GM18873 (cell line): ENCODE results near the gene NUP98.
A peak's percentile ranks its signal among the peaks of the same experiment; 100 is the strongest.

Source experiments
- ATAC-seq: cut with Tn5 transposase; IDR thresholded peaks from one replicate; pipeline ENCODE4 v1.9.1; 2021; ENCODE audit warnings: mild to moderate bottlenecking, moderate library complexity, moderate number of reproducible peaks; ENCODE audit not compliant: unreplicated experiment, low FRiP score

The NUP98 gene

DNA sequence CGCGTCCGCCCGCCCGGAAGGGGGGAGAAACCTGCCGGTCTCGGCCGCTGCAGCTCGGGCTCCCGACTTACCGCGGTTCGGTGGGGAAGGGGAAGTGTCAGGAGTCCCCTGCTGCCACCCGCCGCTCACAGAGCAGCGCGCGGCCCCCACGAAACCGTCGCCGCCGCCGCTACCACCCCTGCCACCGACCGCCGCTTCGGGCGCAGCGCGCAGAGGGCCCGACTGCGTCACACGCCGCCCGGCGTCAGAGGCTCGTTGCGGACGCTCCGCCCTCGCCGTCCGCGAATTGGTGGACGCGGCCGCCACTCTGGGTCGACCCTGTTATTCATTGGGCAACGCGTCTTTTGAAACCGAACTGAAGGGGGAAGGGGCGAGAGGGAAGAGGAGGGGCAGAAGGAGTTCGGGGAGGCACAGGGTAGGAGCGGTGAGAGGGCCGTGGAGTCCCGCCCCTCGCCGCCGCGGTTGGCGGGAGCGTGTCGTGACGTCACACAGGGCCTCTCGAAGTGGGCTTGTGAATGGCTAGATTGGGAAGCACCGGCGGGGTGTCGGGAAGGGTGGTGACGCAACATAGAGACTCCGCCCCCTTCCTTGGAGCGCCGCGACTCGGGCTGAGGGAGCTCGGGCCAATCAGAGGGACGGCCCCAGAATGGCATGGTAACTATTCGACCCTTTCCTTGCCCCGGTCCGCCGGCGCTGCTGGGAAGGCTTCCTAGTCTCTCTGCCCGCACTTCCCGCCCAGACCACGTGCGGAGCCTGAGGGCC lies at the start of gene NUP98:
NUP98 (minus strand) TSS at position 226 of the 762 bp plus-strand sequence. CDS start 15,437 bp downstream, outside the sequence.
- ATAC-seq, result peak; percentile 87

DNA sequence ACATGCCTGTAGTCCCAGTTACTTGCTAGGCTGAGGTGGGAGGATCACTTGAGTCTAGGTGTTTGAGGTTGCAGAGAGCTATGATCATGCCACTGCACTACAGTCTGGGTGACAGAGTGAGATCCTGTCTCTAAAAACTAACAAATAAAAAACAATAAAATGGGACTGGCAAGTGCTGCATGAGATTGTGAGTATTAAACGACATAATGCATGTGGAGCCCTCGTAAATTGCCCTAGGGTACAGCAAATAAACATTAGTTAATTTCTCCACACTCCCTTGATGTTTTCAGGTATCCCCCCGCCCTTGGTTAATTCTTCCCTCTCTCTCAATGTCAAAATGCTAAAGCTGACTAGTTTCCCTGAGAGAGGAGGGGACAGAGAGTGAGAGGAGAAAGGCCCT lies 48.3 kb upstream of the NUP98 start:
- no peak for ATAC-seq

DNA sequence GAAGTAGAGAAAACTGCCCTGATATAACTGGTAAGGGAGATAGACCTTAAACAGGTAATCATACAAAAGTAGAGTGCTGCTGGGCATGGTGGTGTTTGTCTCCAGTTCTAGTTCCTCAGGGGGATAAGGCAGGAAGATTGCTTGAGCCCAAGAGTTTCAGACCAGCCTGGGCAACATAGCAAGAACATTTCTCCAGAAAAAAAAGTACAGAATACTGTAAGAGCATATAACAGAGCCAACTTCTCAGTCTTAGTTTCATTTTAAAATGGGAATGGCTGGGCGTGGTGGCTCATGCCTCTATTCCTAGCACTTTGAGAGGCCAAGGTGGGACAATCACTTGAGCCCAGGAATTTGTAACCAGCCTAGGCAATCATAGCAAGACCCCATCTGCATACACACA lies 47.9 kb upstream of the NUP98 start:
- ATAC-seq, result no peak

DNA sequence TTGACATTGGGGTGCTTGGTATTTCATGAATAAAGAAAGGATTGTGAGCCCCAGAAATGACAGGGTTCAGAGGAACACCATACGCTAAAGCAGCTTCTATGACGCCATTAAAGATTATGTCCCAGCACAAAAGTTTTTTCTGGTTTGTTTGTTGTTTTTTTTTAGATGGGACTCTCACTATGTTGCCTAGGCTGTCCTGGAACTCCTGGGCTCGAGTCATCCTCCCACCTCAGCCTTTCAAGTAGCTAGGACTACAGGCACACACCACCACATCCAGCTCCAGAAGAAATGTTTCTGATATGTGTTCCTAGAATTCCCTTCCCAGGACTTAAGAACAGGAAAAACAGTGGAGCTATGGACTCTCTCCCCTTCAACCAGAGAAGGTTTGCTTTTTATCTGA lies 46.0 kb upstream of the NUP98 start:
- no peak for ATAC-seq

DNA sequence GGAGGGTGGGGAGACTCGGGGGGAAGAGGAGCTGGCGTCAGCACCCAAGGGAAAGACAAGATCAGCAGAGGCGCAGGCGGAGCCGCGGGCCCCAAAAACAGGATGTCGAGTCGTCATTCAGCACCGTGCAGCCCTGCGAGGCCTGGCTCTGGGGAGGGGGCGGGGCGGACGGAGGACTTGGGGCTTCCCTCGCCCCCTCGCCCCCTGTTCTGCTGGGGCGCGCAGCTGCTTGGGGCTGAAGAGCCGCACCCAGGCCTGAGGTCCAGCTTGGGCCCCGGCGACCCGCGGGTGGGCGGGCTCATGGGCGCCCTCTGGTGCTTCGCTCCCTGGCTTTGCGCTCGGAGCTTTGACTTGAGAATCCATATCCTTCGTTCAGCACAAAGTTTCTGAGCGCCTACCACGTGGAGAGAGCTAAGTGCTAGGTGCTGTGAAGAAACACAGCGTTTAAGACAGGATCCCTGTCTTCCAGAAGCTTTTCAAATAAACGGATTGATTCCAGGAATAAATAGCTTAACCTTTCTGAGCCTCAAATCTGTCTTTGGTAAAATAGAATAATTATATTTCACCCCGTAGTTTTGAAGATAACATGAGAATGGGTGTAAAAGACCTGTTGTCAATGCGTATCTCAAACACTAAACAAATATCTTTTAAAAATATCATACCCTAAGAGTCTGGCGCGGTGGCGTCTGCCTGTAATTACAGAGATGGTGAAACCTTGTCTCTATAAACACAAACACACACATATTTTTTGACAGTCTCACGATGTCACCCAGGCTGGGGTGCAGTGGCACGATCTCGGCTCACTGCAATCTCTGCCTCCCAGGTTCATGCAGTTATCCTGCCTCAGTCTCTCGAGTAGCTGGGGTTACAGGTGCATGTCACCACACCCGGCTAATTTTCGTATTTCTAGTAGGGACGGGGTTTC lies 44.3 kb upstream of the NUP98 start:
- peak; percentile 56 for ATAC-seq

DNA sequence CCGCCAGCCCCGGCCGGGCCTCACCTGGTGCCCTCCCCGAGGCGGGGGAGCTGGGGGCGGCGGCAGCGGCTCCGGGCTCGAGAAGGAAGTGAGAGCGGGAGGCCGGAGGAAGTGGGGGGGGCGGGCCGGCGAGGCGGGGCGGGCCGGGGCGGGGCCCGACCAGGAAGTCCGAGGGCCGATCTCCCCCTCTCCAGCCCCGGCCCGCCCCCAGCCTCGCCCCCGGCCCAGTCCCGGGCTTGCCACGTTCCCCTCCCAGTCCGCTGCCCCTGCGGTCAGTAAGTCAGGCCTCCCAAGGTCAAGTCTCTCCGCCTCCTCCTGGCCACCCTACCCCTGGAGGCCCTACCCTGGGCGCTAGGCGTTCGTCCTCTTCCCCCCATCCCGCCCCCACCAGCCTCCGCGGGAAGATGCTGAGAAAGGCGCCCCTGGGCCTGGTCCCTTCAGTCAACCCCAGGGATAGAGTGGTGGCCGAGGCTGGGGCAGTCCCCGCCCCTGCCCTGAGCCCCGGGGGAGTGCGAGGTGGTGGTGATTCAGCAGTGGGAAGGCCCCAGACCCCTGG lies 43.6 kb upstream of the NUP98 start, which contains the start of gene RHOG:
RHOG (minus strand) TSS at position 90 of the 556 bp plus-strand sequence. CDS start 12,821 bp downstream, outside the sequence.
- peak; percentile 14 for ATAC-seq

DNA sequence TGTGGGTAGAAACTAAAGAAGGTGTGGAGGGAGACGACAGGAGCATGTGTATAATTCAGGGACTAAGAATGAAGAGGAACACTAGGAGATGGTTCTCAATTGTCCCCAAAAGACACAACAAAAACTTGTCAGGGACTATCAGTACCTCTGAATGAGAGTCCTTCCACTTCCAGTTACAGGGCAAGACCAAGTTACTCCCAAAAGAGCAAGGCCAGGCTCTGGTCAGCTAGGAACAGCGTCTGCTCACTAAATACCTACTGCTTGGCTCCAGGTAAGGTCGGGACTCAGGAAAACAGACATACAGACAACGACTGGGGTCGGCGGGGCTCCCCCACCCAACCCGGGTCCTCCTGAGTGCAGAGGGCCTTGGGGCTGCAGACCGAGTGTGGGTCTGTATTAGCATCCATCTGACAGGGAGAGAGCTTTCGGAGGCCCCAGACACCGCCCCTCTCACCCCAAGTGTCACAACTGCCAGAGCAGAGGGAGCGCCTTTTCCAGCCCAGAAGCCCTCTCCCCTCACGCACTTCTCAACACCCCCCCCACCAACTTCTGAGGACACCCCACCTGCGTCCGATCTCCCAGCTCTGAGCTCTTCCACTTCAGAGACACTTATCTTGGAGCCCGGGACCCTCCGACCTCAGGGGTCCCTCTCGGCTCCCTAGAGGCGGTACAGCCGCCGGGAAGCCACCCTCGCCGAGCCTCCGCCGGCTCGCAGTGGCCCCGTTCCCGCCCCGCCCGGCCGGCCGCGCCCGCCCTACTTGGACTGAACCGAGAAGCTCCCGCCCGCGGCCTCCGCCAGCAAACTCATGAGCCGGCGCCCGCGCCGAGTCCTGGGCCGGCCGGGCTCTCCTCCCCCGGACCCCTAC lies 42.9 kb upstream of the NUP98 start:
- no peak for ATAC-seq

DNA sequence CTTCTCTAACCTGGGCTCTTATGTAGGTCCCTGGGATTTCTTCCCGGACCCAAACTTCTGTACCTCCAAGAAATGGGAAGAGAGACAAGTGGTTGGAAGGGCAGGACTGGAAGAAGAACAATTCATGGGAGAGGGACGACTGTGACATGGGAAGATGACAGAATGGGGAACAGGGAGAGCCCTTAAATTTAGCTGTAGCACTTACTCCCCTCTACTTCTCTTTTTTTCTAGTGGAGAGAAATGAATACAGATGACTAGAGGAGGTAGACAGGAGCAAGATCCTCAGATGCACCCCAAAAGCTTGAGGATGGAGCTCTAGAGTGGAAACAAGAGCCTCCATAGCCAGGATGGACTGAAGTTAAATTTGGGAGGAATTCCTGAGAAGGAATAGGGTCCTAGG lies 41.1 kb upstream of the NUP98 start:
- ATAC-seq, result no peak

DNA sequence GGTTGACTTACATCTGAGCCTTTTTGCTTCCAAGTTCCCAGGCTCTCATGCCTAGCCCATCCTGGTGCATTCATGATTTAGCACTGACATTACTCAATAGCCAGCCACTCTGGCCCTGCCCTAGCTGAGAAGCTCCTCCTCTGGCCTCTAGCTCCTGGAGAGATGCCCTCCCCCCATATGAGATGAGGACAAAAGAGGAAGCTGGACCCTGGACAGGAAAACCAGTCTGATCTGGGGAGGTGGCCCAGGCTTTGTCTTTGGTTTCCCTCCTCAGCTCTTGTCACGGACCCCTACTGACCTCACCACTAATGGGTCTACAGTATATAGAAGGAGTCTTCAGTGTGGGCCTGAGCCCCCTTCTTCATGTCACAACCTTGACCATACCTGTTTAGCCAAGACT lies 40.4 kb upstream of the NUP98 start:
- ATAC-seq, result no peak

DNA sequence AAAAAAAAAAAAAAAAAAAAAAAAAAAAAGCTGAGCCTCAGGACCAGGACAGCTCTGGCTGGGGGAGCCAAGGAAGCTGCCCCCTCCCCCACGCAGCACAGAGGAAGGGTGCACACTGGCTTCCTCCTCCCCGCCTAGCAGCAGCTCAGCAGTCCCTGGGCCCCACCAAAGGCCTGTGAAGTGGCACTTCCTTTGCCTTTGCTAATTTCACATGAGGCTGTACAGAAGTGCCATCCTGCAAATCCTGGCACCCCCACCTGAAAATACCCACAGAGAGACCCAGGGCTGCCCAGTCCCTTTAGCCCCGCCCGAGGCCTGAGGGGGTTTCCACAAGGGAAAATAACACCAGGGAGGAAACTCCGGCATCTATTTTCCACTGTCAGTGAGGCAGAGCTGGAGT lies 39.5 kb upstream of the NUP98 start:
- no peak for ATAC-seq

DNA sequence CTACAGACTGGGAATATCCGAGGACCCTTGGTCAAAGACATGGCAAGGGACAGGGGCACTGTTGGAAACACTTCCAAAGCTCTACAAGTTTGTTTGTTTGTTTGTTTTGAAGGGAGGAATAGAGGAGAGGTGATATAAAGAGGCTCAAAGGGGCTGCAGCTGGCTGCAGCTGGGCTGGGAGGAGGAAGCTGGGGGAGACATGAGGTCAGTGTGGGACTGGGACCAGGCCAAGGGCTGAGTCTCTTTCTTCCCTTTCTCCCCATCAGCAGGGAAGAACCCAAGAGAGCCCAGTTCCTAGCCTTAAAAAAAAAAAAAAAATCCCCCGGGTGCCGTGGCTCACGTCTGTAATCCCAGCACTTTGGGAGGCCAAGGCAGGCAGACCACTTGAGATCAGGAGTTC lies 38.4 kb upstream of the NUP98 start:
- ATAC-seq, result no peak

DNA sequence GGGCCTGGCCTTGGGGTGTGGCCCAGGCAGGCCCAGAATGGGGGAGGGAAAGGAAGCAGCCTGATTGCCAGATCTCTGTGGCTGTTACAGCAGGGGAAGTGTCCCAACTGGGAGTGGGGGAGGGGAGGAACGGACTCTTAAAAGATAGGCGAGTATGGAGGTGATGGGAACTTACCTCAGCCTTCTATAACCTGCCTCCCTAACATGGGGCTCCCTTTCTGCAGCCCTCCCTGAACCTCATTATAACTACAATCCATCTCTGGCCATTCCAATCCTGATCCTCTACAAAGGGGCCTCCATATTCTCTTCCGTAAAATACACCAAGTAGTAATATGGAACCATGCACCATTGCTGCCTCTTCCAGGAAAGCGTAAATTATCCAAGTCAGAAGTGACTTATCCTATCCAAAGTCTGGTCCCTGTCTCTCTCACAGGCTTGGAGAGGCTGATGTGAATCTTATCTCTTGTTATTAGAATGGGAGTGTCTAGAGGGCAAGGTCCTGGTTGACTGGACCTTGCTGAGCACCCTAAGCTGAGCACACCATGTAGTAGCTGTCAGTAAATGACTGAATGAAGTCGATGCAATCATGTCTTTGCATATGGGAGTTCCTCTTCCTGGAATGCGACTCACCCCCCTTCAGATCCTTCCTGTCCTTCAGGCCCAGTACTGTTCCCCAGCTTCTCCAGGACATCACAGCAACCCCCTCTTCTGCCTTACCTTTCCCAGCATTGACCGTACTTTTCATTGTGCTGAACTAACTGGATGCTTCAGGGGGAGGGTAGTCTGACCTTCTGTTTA lies 37.5 kb upstream of the NUP98 start:
- ATAC-seq, result no peak

DNA sequence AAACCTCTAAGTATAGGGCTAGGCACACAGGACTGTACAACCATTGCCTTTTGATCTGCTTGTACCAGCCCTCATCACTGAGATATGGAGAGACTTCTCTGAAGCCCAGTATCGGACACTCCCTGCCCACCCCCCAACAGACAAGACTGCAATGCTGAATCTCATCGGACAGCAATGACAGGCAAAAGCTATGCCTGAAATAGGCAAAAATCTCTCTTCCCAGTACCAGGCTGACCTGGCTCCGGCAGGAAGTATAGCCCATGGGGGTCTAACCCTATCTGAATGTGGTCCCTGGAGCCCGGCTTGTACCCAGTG lies 37.0 kb upstream of the NUP98 start:
- ATAC-seq, result no peak

DNA sequence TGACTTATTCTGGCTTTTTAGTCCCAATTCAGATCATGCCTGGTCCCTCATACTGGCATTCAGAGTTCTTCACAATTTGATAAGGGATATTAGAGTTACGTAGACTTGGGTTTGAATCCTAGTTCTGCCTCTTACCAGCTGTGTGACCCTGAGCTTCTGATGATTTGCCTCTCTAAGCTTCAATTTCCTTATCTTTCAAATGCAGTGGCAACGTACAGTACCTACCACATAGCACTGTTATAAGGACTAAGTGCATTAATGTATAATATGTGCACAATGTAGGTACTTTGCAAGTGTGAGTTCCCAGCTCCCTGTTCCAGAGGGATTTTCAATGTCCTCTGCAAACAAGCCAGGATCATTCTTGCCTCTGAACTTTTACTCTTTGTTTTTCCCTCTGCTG lies 36.1 kb upstream of the NUP98 start:
- no peak for ATAC-seq

DNA sequence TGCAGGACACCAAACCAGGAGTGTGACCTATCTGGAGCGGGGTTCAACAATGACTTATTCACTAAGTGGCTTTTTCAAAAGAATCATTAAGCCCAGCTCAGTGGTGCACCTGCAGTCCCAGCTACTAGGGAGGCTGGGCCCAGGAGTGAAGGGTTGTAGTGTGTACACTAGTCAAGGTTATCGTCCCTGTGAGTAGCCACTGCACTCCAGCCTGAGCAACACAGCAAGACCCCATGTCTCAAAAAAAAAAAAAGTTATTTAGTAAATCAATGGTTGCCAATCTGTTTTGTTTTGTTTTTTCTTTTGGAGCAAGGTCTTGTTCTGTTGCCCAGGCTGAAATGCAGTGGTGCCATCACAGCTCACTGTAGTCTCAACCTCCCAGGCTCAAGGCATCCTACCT lies 35.5 kb upstream of the NUP98 start:
- ATAC-seq, result no peak

DNA sequence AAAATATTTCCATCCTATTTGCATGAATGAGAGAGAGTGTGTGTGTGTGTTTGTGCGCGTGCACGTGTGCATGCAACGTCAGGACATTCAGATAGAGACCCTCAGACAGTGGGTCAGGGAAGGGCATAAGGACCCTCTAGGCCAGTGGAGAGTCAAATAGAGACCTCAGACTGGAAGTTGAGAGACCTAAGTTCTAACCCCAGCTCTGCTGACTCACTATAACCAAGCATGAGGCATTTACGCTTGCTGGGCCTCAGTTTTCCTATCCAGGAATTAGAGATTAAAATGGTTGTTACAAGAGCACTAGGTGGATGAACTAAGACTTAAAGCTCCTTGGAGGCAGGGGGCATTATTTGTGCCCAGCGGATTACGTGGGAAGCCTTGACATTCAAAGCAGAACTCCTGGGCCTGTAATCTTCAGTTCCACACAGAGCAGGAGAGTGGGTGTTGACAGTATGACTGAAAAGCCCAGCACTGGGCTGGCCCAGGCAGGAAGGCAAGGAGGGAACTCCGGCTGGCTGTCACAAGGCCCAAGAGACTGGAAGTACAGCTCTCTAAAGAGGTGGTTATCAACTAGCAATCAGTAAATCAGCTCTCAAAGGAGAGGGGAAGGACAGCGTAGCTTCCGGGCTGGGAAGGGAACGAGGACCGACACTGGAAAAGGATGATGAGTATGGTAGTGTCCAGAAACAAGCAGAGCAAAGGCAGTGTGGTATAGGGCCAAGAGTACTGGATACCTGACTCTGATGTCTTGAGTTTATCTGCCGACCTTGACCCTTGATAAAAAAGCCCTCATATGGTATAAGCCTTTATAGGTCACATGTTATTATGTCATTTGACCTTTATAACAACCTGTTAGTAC lies 34.3 kb upstream of the NUP98 start:
- ATAC-seq, result no peak

DNA sequence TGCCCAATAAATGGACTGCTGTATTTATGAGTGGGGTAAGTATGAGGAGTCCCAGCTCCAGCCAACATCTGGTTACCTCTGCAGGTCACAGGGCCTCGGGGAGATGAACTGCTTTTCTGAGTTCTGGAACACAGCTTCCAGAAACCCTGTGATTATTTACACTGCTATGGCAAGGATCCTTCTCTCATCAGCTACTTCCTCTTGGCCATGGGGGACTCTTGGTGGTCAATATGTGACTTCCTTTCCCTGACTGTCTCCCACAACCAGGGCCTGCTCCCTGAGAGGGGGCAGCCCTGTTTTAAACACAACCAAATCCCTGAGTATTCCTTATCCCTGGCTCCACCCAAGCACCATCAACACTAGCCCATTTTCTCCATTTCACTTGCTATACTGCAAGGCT lies 33.4 kb upstream of the NUP98 start:
- no peak for ATAC-seq

DNA sequence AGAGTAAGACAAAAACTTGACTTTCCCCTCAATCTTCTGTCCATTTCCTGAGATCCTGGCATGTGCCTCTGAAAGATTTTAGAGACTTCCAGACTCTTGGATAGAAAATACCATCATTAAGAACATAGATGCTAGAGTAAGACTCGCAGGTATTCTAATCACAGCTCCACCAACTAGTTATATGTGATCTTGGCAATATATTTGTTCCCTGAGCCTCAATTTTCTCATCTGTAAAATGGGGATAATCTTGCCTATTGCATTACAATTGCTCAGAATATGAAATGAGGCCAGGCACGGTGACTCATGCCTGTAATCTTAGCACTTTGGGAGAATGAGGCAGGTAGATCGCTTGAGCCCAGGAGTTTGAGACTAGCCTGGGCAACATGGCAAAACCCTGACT lies 32.7 kb upstream of the NUP98 start:
- ATAC-seq, result no peak
